HEK293 (cell line): ENCODE measurements around the gene TRAM1L1.

Experiments
- CTCF ChIA-PET: fragments of 350-600 bp; formaldehyde crosslinking; extraction: SDS; loops from one replicate; lab custom pipeline; 2021; ENCODE audit warnings: antibody characterized with exemption; lab: Yijun Ruan, JAX
- POLR2A ChIA-PET: fragments of 300-600 bp; formaldehyde crosslinking; extraction: SDS; loops from one replicate; lab custom pipeline; 2020; ENCODE audit warnings: antibody characterized with exemption, inconsistent platforms; lab: Yijun Ruan, JAX
- H3K27ac ChIP-seq: fragments of 200-500 bp; sonication (Bioruptor generic); 2 replicates; pipeline ENCODE4 v1.5.1; 2014; ENCODE audit warnings: low read depth, low read length, control low read depth, inconsistent platforms; ENCODE audit errors: extremely low read depth
- H3K36me3 ChIP-seq, 2 experiments: fragments of 200-500 bp in 1 of 2; sonication (Bioruptor generic) in 1 of 2; 1 replicate in 1 of 2; 2 replicates in 1 of 2; pipeline ENCODE4 v1.5.1; 2014 to 2017; ENCODE audit warnings: inconsistent platforms in 2 of 2, low read length in 2 of 2; ENCODE audit not compliant: control insufficient read depth in 2 of 2, insufficient read depth in 1 of 2
- H3K4me1 ChIP-seq: fragments of 200-500 bp; sonication (Bioruptor generic); 2 replicates; pipeline ENCODE4 v1.5.1; 2014; ENCODE audit warnings: mild to moderate bottlenecking, low read length, inconsistent platforms; ENCODE audit not compliant: control insufficient read depth, insufficient read depth
- H3K4me3 ChIP-seq: 2 replicates; pipeline ENCODE4 v1.5.1; 2011; ENCODE audit warnings: low read depth, mild to moderate bottlenecking, control low read depth, low read length, moderate library complexity
- H3K9me3 ChIP-seq: fragments of 200-500 bp; sonication (Bioruptor generic); 2 replicates; pipeline ENCODE4 v1.5.1; 2014; ENCODE audit warnings: low read depth, low read length, inconsistent platforms; ENCODE audit not compliant: control insufficient read depth, insufficient read depth
- PATZ1 ChIP-seq: fragments of 450-650 bp; formaldehyde crosslinking; IDR thresholded peaks from 2 replicates; pipeline ENCODE4 v1.5.1; 2016; ENCODE audit warnings: missing biosample characterization, missing genetic modification characterization
- SETDB1 ChIP-seq: IDR thresholded peaks from one replicate; pipeline ENCODE4 v1.6.1; 2017; ENCODE audit warnings: mild to moderate bottlenecking, low read length, moderate library complexity, mixed read lengths; ENCODE audit not compliant: insufficient read length
- TCF7L2 ChIP-seq: IDR thresholded peaks from 2 replicates; pipeline ENCODE4 v1.6.1; 2011; ENCODE audit warnings: low read depth, mild to moderate bottlenecking, inconsistent platforms, low read length, moderate library complexity, borderline replicate concordance
- ZBTB17 ChIP-seq: fragments of 450-650 bp; formaldehyde crosslinking; IDR thresholded peaks from 2 replicates; pipeline ENCODE4 v1.5.1; 2016; ENCODE audit warnings: missing biosample characterization, missing genetic modification characterization
- ZBTB20 ChIP-seq: fragments of 450-650 bp; formaldehyde crosslinking; IDR thresholded peaks from 2 replicates; pipeline ENCODE4 v1.5.1; 2016; ENCODE audit warnings: missing biosample characterization, missing genetic modification characterization
- ZFHX2 ChIP-seq: fragments of 450-650 bp; formaldehyde crosslinking; conservative IDR thresholded peaks from 2 replicates; pipeline ENCODE4 v1.5.1; 2016; ENCODE audit warnings: missing biosample characterization, missing genetic modification characterization
- ZIC2 ChIP-seq: fragments of 450-650 bp; formaldehyde crosslinking; IDR thresholded peaks from 2 replicates; pipeline ENCODE4 v1.5.1; 2016; ENCODE audit warnings: missing biosample characterization, missing genetic modification characterization
- ZNF24 ChIP-seq: fragments of 450-650 bp; formaldehyde crosslinking; IDR thresholded peaks from 2 replicates; pipeline ENCODE4 v1.5.1; 2016; ENCODE audit warnings: missing biosample characterization, missing genetic modification characterization
- ZNF341 ChIP-seq: fragments of 450-650 bp; formaldehyde crosslinking; IDR thresholded peaks from 2 replicates; pipeline ENCODE4; 2016; ENCODE audit warnings: low read depth, missing biosample characterization, missing genetic modification characterization
- ZNF362 ChIP-seq: fragments of 450-650 bp; formaldehyde crosslinking; IDR thresholded peaks from 2 replicates; pipeline ENCODE4 v1.5.1; 2016; ENCODE audit warnings: missing biosample characterization, missing genetic modification characterization
- ZNF518A ChIP-seq: fragments of 450-650 bp; formaldehyde crosslinking; conservative IDR thresholded peaks from 2 replicates; pipeline ENCODE4 v1.5.1; 2016; ENCODE audit warnings: low read depth, missing biosample characterization, missing genetic modification characterization
- ZNF670 ChIP-seq: fragments of 450-650 bp; formaldehyde crosslinking; IDR thresholded peaks from 2 replicates; pipeline ENCODE4 v1.5.1; 2016; ENCODE audit warnings: missing biosample characterization, missing genetic modification characterization, low read depth
- TF ChIP-seq, protein P1 (sequence below): fragments of 450-650 bp; formaldehyde crosslinking; IDR thresholded peaks from 2 replicates; pipeline ENCODE4 v1.5.1; 2016; ENCODE audit warnings: missing biosample characterization, missing genetic modification characterization

The TRAM1L1 gene

DNA sequence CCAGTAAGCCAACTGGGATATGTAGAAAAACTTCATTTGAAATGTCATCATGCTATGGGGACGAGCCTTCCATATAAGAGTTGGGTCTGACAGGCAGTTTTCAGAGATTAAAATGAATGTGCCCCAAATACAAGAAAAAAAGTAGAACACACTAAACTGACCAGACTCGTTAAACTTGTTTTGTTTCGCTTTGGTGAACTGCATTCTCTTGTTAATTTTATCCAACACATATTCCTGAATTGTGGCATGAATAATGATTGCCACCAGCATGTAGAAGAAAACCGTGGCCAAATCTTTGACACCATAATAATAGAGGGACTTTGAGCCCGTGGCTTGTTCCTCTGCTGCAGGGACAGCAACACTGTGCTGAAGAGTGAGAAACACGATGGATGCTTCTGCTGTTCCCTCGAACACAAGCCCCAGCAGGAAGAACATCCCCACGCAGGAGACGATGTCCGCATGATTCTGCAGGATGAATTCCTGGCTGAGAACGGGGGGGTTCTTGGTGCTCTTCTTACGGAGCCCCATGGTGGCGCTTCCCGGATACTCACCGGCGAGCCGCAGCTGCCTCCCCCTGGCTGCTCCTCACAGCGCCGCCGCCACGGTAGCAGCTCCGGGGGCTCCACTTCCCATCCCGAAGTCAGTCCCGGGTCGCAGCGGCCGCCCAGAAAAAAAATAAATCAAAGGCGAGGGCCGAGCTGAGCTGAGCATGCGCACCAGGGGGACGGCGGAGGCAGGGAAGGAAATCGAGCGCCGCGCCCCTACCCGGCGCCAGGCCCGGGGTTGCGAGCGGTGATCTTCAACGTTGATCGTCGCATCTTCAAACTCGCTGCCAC, at the start of gene TRAM1L1:
TRAM1L1 (minus strand) TSS at position 711 of the 836 bp plus-strand sequence; CDS start at position 528, 183 bp downstream.
- Histone ChIP-seq H3K4me1 (no peaks in the 10 kb centered on the region), H3K4me3 (peak within 1 kb of the TSS; percentile 54), H3K27ac (no peak within 1 kb of the TSS; the same call in 1 of the 2 replicates), H3K36me3 (no peaks in the 10 kb centered on the region), H3K9me3 (no peaks in the 10 kb centered on the region)
- ChIA-PET CTCF (no interaction called here), POLR2A (no interaction called here)
- TF ChIP-seq PATZ1 (tag by site-specific recombination), result peak; percentile 22; the same call in 1 of the 2 replicates
- no peak for TF ChIP-seq ZNF670 (tag by site-specific recombination)
- peak; percentile 9 for TF ChIP-seq SETDB1
- peak; percentile 74 for TF ChIP-seq ZNF341 (tag by site-specific recombination)
- peak; percentile 42; the same call in 1 of the 2 replicates for TF ChIP-seq TCF7L2
- no peak for TF ChIP-seq ZNF24 (tag by site-specific recombination)
- TF ChIP-seq ZFHX2 (tag by site-specific recombination), result no peak
- peak; percentile 97 for TF ChIP-seq ZBTB17
- 0 out of 2 replicates have a peak, but pooled peaks have one; percentile 19 for TF ChIP-seq ZNF518A (tag by site-specific recombination)
- peak; percentile 55 for TF ChIP-seq ZIC2 (tag by site-specific recombination)
- TF ChIP-seq, protein P1, sequence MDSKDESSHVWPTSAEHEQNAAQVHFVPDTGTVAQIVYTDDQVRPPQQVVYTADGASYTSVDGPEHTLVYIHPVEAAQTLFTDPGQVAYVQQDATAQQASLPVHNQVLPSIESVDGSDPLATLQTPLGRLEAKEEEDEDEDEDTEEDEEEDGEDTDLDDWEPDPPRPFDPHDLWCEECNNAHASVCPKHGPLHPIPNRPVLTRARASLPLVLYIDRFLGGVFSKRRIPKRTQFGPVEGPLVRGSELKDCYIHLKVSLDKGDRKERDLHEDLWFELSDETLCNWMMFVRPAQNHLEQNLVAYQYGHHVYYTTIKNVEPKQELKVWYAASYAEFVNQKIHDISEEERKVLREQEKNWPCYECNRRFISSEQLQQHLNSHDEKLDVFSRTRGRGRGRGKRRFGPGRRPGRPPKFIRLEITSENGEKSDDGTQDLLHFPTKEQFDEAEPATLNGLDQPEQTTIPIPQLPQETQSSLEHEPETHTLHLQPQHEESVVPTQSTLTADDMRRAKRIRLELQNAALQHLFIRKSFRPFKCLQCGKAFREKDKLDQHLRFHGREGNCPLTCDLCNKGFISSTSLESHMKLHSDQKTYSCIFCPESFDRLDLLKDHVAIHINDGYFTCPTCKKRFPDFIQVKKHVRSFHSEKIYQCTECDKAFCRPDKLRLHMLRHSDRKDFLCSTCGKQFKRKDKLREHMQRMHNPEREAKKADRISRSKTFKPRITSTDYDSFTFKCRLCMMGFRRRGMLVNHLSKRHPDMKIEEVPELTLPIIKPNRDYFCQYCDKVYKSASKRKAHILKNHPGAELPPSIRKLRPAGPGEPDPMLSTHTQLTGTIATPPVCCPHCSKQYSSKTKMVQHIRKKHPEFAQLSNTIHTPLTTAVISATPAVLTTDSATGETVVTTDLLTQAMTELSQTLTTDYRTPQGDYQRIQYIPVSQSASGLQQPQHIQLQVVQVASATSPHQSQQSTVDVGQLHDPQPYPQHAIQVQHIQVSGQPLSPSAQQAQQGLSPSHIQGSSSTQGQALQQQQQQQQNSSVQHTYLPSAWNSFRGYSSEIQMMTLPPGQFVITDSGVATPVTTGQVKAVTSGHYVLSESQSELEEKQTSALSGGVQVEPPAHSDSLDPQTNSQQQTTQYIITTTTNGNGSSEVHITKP, result peak; percentile 38; the same call in 1 of the 2 replicates
- peak; percentile 18; the same call in 1 of the 2 replicates for TF ChIP-seq ZBTB20 (tag by site-specific recombination)
- peak; percentile 35; the same call in 1 of the 2 replicates for TF ChIP-seq ZNF362 (tag by site-specific recombination)
